HEK293 (cell line): ENCODE results near the gene CATSPER3.

Source experiments
- CTCF ChIA-PET: fragments of 350-600 bp; formaldehyde crosslinking; extraction: SDS; loops from one replicate; lab custom pipeline; 2021; ENCODE audit warnings: antibody characterized with exemption; lab: Yijun Ruan, JAX
- POLR2A ChIA-PET: fragments of 300-600 bp; formaldehyde crosslinking; extraction: SDS; loops from one replicate; lab custom pipeline; 2020; ENCODE audit warnings: antibody characterized with exemption, inconsistent platforms; lab: Yijun Ruan, JAX
- H3K27ac ChIP-seq: fragments of 200-500 bp; sonication (Bioruptor generic); 2 replicates; pipeline ENCODE4 v1.5.1; 2014; ENCODE audit warnings: low read depth, low read length, control low read depth, inconsistent platforms; ENCODE audit errors: extremely low read depth
- H3K36me3 ChIP-seq, 2 experiments: fragments of 200-500 bp in 1 of 2; sonication (Bioruptor generic) in 1 of 2; 1 replicate in 1 of 2; 2 replicates in 1 of 2; pipeline ENCODE4 v1.5.1; 2014 to 2017; ENCODE audit warnings: inconsistent platforms in 2 of 2, low read length in 2 of 2; ENCODE audit not compliant: control insufficient read depth in 2 of 2, insufficient read depth in 1 of 2
- H3K4me1 ChIP-seq: fragments of 200-500 bp; sonication (Bioruptor generic); 2 replicates; pipeline ENCODE4 v1.5.1; 2014; ENCODE audit warnings: mild to moderate bottlenecking, low read length, inconsistent platforms; ENCODE audit not compliant: control insufficient read depth, insufficient read depth
- H3K4me3 ChIP-seq: 2 replicates; pipeline ENCODE4 v1.5.1; 2011; ENCODE audit warnings: low read depth, mild to moderate bottlenecking, control low read depth, low read length, moderate library complexity
- H3K9me3 ChIP-seq: fragments of 200-500 bp; sonication (Bioruptor generic); 2 replicates; pipeline ENCODE4 v1.5.1; 2014; ENCODE audit warnings: low read depth, low read length, inconsistent platforms; ENCODE audit not compliant: control insufficient read depth, insufficient read depth
- KLF8 ChIP-seq: fragments of 450-650 bp; formaldehyde crosslinking; IDR thresholded peaks from 2 replicates; pipeline ENCODE4 v1.5.1; 2016; ENCODE audit warnings: missing biosample characterization, missing genetic modification characterization
- ZBTB17 ChIP-seq: fragments of 450-650 bp; formaldehyde crosslinking; IDR thresholded peaks from 2 replicates; pipeline ENCODE4 v1.5.1; 2016; ENCODE audit warnings: missing biosample characterization, missing genetic modification characterization
- ZEB2 ChIP-seq: fragments of 450-650 bp; formaldehyde crosslinking; IDR thresholded peaks from 2 replicates; pipeline ENCODE4 v1.5.1; 2016; ENCODE audit warnings: missing biosample characterization, missing genetic modification characterization
- ZFP37 ChIP-seq: fragments of 450-650 bp; formaldehyde crosslinking; IDR thresholded peaks from 2 replicates; pipeline ENCODE4 v1.5.1; 2016; ENCODE audit warnings: missing biosample characterization, missing genetic modification characterization
- ZNF121 ChIP-seq: fragments of 450-650 bp; formaldehyde crosslinking; IDR thresholded peaks from 2 replicates; pipeline ENCODE4 v1.5.1; 2016; ENCODE audit warnings: missing biosample characterization, missing genetic modification characterization
- ZNF214 ChIP-seq: fragments of 450-650 bp; formaldehyde crosslinking; IDR thresholded peaks from 2 replicates; pipeline ENCODE4 v1.5.1; 2017; ENCODE audit warnings: missing biosample characterization, mild to moderate bottlenecking, missing genetic modification characterization, borderline replicate concordance
- ZNF266 ChIP-seq: fragments of 450-650 bp; formaldehyde crosslinking; IDR thresholded peaks from 2 replicates; pipeline ENCODE4 v1.5.1; 2016; ENCODE audit warnings: missing biosample characterization, missing genetic modification characterization, low read depth
- ZNF280C ChIP-seq: fragments of 450-650 bp; formaldehyde crosslinking; IDR thresholded peaks from 2 replicates; pipeline ENCODE4 v1.5.1; 2016; ENCODE audit warnings: missing biosample characterization, missing genetic modification characterization
- ZNF426 ChIP-seq: fragments of 450-650 bp; formaldehyde crosslinking; IDR thresholded peaks from 2 replicates; pipeline ENCODE4 v1.5.1; 2017; ENCODE audit warnings: missing biosample characterization, missing genetic modification characterization, mild to moderate bottlenecking, inconsistent platforms, moderate library complexity
- ZNF544 ChIP-seq: fragments of 450-650 bp; formaldehyde crosslinking; IDR thresholded peaks from 2 replicates; pipeline ENCODE4 v1.5.0; 2017; ENCODE audit warnings: missing biosample characterization, missing genetic modification characterization
- ZNF596 ChIP-seq: fragments of 450-650 bp; IDR thresholded peaks from 2 replicates; pipeline ENCODE4 v1.5.0; 2018; ENCODE audit warnings: missing biosample characterization, mild to moderate bottlenecking, missing genetic modification characterization, moderate library complexity
- ZNF677 ChIP-seq: fragments of 450-650 bp; IDR thresholded peaks from 2 replicates; pipeline ENCODE4 v1.5.0; 2018; ENCODE audit warnings: missing biosample characterization, mild to moderate bottlenecking, missing genetic modification characterization, moderate library complexity
- ZSCAN4 ChIP-seq: fragments of 450-650 bp; formaldehyde crosslinking; IDR thresholded peaks from 2 replicates; pipeline ENCODE4 v1.5.1; 2017; ENCODE audit warnings: missing biosample characterization, missing genetic modification characterization

The CATSPER3 gene

GRCh38 chr5:134920848-134921575 is 46.7 kb upstream of the CATSPER3 start:
- H3K4me1 ChIP-seq, result no peaks in the 10 kb centered on the region
- H3K4me3 ChIP-seq, result no peak overlapping the region
- POLR2A ChIA-PET, result no interaction called here
- CTCF ChIA-PET, result interaction anchor here (1.0 to 1.1 kb wide), 3 partner anchors 16 to 344 kb away, joined by 3 read pairs; partner anchors contain the start of gene PCBD2
- peaks cover 0 to 13% of the 10 kb centered on the region in 2 experiments; a peak in 1 of 3 replicates for H3K36me3 ChIP-seq
- TF ChIP-seq ZEB2 (tag by site-specific recombination) (no peak), KLF8 (tag by site-specific recombination) (no peak), ZNF677 (no peak), ZFP37 (no peak), ZNF266 (no peak), ZSCAN4 (tag by site-specific recombination) (no peak), ZNF280C (tag by site-specific recombination) (no peak), ZNF544 (tag by site-specific recombination) (no peak), ZNF426 (tag by site-specific recombination) (no peak)
- H3K9me3 ChIP-seq, result no peaks in the 10 kb centered on the region
- H3K27ac ChIP-seq, result no peak overlapping the region

- ChIA-PET CTCF (interaction anchor here (3.0 kb wide), 1 partner anchor 15 kb away, joined by 17 read pairs; no protein-coding TSS in a partner anchor), POLR2A (no interaction called here)
- Histone ChIP-seq H3K9me3 (no peaks in the 10 kb centered on the region), H3K4me3 (no peak overlapping the region), H3K36me3 (peaks cover 10 to 13% of the 10 kb centered on the region in 2 experiments), H3K27ac (no peak overlapping the region), H3K4me1 (no peaks in the 10 kb centered on the region)
- TF ChIP-seq ZNF214 (tag by site-specific recombination), result no peak
- TF ChIP-seq ZNF121, result peak; percentile 63; the same call in 1 of the 2 replicates
Measured at GRCh38 chr5:134932508-134932907, 35.2 kb upstream of the CATSPER3 start.

GRCh38 chr5:134934202-134934601 is 33.5 kb upstream of the CATSPER3 start:
- Histone ChIP-seq H3K4me1 (no peaks in the 10 kb centered on the region), H3K36me3 (peaks cover 10 to 17% of the 10 kb centered on the region in 2 experiments), H3K27ac (no peak overlapping the region), H3K4me3 (no peak overlapping the region), H3K9me3 (no peaks in the 10 kb centered on the region)
- POLR2A ChIA-PET, result no interaction called here
- CTCF ChIA-PET, result interaction anchor here (0.6 kb wide), 1 partner anchor 270 kb away, joined by 4 read pairs; no protein-coding TSS in a partner anchor
- no peak for TF ChIP-seq ZNF596
- TF ChIP-seq ZBTB17 (tag by site-specific recombination), result no peak
